HepG2 (cell line): ENCODE measurements around the gene NOP9. TPM values are rescaled to one million over a fixed set of nuclear protein-coding genes. Genes with fewer than 3 reads are reported as not detected.
A peak's percentile ranks its signal among the peaks of the same experiment; 100 is the strongest.

Experiments
- BORCS8-MEF2B ChIP-seq: sonication (generic); formaldehyde crosslinking; IDR thresholded peaks from 2 replicates; pipeline ENCODE4 v1.8.0; 2022; ENCODE audit warnings: mild to moderate bottlenecking, missing genetic modification reagents
- CENPT ChIP-seq: sonication (generic); formaldehyde crosslinking; IDR thresholded peaks from 2 replicates; pipeline ENCODE4 v1.8.0; 2022; ENCODE audit warnings: low read depth, mild to moderate bottlenecking, moderate library complexity, missing genetic modification reagents
- ERF ChIP-seq: IDR thresholded peaks from 2 replicates; pipeline ENCODE4 v1.6.1; 2018; ENCODE audit warnings: missing biosample characterization, missing genetic modification reagents
- FOXO1 ChIP-seq: sonication (generic); formaldehyde crosslinking; IDR thresholded peaks from 2 replicates; pipeline ENCODE4 v1.4.0; 2020; ENCODE audit warnings: missing genetic modification reagents
- GATAD2A ChIP-seq: IDR thresholded peaks from 2 replicates; pipeline ENCODE4 v1.6.1; 2016
- HDAC2 ChIP-seq: sonication (generic); formaldehyde crosslinking; IDR thresholded peaks from 2 replicates; pipeline ENCODE4 v1.4.0; 2020; ENCODE audit warnings: missing genetic modification reagents
- HIVEP1 ChIP-seq: sonication (generic); formaldehyde crosslinking; IDR thresholded peaks from 2 replicates; pipeline ENCODE4 v1.4.0; 2020; ENCODE audit warnings: mild to moderate bottlenecking, missing genetic modification reagents
- HMG20B ChIP-seq: conservative IDR thresholded peaks from 2 replicates; pipeline ENCODE4 v1.6.1; 2016; ENCODE audit warnings: missing genetic modification reagents, missing compliant biosample characterization
- IRF2 ChIP-seq: IDR thresholded peaks from 2 replicates; pipeline ENCODE4 v1.6.1; 2018; ENCODE audit warnings: missing genetic modification reagents, missing compliant biosample characterization
- MIER2 ChIP-seq: IDR thresholded peaks from 2 replicates; pipeline ENCODE4 v1.6.1; 2016; ENCODE audit warnings: missing biosample characterization, missing genetic modification reagents
- RFX5 ChIP-seq: IDR thresholded peaks from 2 replicates; pipeline ENCODE4 v1.6.1; 2011; ENCODE audit warnings: low read depth, low read length, improper control_type of control experiment
- SALL1 ChIP-seq: sonication (generic); formaldehyde crosslinking; IDR thresholded peaks from 2 replicates; pipeline ENCODE4 v1.8.0; 2022; ENCODE audit warnings: mild to moderate bottlenecking, missing genetic modification reagents
- SKI ChIP-seq: fragments of 450-650 bp; IDR thresholded peaks from one replicate; pipeline ENCODE4 v1.6.1; 2018; ENCODE audit warnings: mild to moderate bottlenecking; ENCODE audit not compliant: partially characterized antibody
- SOX6 ChIP-seq, 2 experiments: fragments of 450-650 bp in 1 of 2; sonication (generic) in 1 of 2; formaldehyde crosslinking in 1 of 2; IDR thresholded peaks; 2 replicates each; pipeline versions ENCODE4 v1.4.0 to v1.6.1; 2017 to 2020; ENCODE audit warnings: antibody characterized with exemption in 1 of 2, mild to moderate bottlenecking in 1 of 2, missing genetic modification reagents in 1 of 2
- ZBTB38 ChIP-seq: sonication (generic); formaldehyde crosslinking; IDR thresholded peaks from 2 replicates; pipeline ENCODE4 v1.5.1; 2020; ENCODE audit warnings: mild to moderate bottlenecking, missing genetic modification reagents
- ZBTB8A ChIP-seq: sonication (generic); formaldehyde crosslinking; IDR thresholded peaks from 2 replicates; pipeline ENCODE4 v1.4.0; 2020; ENCODE audit warnings: mild to moderate bottlenecking, low read depth, missing genetic modification reagents, borderline replicate concordance
- ZNF12 ChIP-seq: sonication (generic); formaldehyde crosslinking; IDR thresholded peaks from 2 replicates; pipeline ENCODE4 v1.5.0; 2020; ENCODE audit warnings: missing genetic modification reagents
- ZNF207 ChIP-seq: fragments of 450-650 bp; IDR thresholded peaks from 2 replicates; pipeline ENCODE4 v1.6.1; 2016; ENCODE audit warnings: antibody characterized with exemption, borderline replicate concordance
- ZNF652 ChIP-seq: IDR thresholded peaks from 2 replicates; pipeline ENCODE4 v1.6.1; 2016; ENCODE audit warnings: low read depth, borderline replicate concordance
- ZNF670 ChIP-seq: sonication (generic); formaldehyde crosslinking; IDR thresholded peaks from 2 replicates; pipeline ENCODE4 v1.8.0; 2022; ENCODE audit warnings: mild to moderate bottlenecking, missing genetic modification reagents, borderline replicate concordance
- polyA plus RNA-seq, 8 experiments: library from polyadenylated mRNA; depleted of rRNA in 3 of 8; stranded (reverse) in 7 of 8; unstranded in 1 of 8; fragments of >200 nt; fragmentation: Illumina TruSeq in 4 of 8; extraction: Trizol in 4 of 8; gene quantifications; 2 replicates each; pipeline versions ENCODE4 v1.2.1 to v1.2.3, GENCODE V29; 2011 to 2016; ENCODE audit warnings: low read depth in 4 of 8, missing spikeins in 1 of 8, mixed read lengths in 1 of 8; ENCODE audit not compliant: insufficient read depth in 1 of 8
- total RNA-seq, 5 experiments: library from RNA; depleted of rRNA; stranded (reverse); fragments of >200 nt; fragmentation: Illumina TruSeq; extraction: Trizol; gene quantifications; 2 replicates each; pipeline ENCODE4 v1.2.3, GENCODE V29; 2016; ENCODE audit warnings: low read depth in 1 of 5
- TF ChIP-seq, protein P1 (sequence below): sonication (generic); formaldehyde crosslinking; IDR thresholded peaks from 2 replicates; pipeline ENCODE4 v1.5.0; 2020; ENCODE audit warnings: missing genetic modification reagents, mild to moderate bottlenecking, borderline replicate concordance
- TF ChIP-seq, protein P2 (sequence below): sonication (generic); formaldehyde crosslinking; IDR thresholded peaks from 2 replicates; pipeline ENCODE4 v1.5.0; 2020; ENCODE audit warnings: mild to moderate bottlenecking, missing genetic modification reagents
- TF ChIP-seq, protein P3 (sequence below): sonication (generic); formaldehyde crosslinking; IDR thresholded peaks from 2 replicates; pipeline ENCODE4 v1.8.1; 2023; ENCODE audit warnings: mild to moderate bottlenecking, missing genetic modification reagents, borderline replicate concordance
- TF ChIP-seq, protein P4 (sequence below): sonication (generic); formaldehyde crosslinking; IDR thresholded peaks from 2 replicates; pipeline ENCODE4 v1.5.0; 2020; ENCODE audit warnings: mild to moderate bottlenecking, missing genetic modification reagents

The NOP9 gene
- total and polyA plus RNA-seq, 2 of the 13 experiments (the other 11 are each of a cell fraction or from before 2014, with no cell fraction given) = 24.5 to 61.6 TPM

DNA sequence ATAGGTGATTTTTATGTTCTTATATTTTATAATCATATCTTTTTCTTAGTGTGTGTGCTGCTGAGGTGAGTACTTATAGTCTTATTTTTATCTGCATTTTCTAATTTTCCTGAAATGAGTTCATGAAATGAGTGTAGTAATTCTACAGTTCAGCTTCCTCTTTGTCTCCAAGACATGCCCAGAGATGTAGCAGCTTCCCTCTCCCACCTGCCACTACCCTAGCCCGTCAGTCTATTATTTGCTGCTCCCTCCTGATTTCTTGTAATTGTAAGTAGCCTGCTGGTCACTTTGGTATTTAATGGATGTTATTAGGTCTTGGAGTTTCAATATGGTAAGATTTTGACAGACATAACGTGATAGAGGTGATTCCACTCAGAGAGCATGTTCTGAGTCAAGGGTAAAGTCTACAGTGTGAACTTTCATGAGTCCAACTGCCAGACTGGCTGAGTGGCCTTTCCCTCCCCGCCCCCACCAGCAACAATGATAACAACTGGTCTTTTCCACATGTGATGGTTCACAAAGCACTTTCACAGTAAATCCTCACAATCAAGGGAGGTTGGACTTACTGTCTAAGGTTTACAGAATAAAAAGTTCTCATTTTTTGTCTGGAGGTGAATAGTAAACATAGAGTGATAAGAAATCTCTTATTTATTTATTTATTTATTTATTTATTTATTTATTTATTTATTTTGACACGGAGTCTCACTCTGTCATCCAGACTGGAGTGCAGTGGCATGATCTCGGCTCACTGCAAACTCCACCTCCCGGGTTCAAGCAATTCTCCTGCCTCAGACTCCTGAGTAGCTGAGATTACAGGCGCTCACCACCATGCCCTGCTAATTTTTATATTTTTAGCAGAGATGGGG, 44.4 kb downstream of the NOP9 start (continued):
- TF ChIP-seq SALL1 (CRISPR knock-in tag) (peak; percentile 56; the same call in 1 of the 2 replicates), MIER2 (CRISPR knock-in tag) (no peak), BORCS8-MEF2B (CRISPR knock-in tag) (no peak), ZNF12 (no peak), IRF2 (CRISPR knock-in tag) (peak; percentile 57; the same call in 1 of the 2 replicates), HIVEP1 (CRISPR knock-in tag) (no peak), ERF (CRISPR knock-in tag) (peak; percentile 66; the same call in 1 of the 2 replicates), SKI (peak; percentile 81), FOXO1 (CRISPR knock-in tag) (peak; percentile 34; the same call in 1 of the 2 replicates), ZBTB8A (CRISPR knock-in tag) (no peak), ZNF652 (CRISPR knock-in tag) (no peak), SOX6 (IDR thresholded peaks at IDR 0.05) (no peak), SOX6 (CRISPR knock-in tag; IDR thresholded peaks at IDR 0.05) (peak; percentile 45; the same call in 1 of the 2 replicates), ZNF670 (0 out of 2 replicates have a peak, but pooled peaks have one; percentile 50), HMG20B (CRISPR knock-in tag) (no peak), ZBTB38 (no peak), RFX5 (no peak), CENPT (CRISPR knock-in tag) (no peak), HDAC2 (CRISPR knock-in tag) (peak; percentile 32; the same call in 1 of the 2 replicates), ZNF207 (no peak), GATAD2A (peak; percentile 47)
- TF ChIP-seq, protein P1, sequence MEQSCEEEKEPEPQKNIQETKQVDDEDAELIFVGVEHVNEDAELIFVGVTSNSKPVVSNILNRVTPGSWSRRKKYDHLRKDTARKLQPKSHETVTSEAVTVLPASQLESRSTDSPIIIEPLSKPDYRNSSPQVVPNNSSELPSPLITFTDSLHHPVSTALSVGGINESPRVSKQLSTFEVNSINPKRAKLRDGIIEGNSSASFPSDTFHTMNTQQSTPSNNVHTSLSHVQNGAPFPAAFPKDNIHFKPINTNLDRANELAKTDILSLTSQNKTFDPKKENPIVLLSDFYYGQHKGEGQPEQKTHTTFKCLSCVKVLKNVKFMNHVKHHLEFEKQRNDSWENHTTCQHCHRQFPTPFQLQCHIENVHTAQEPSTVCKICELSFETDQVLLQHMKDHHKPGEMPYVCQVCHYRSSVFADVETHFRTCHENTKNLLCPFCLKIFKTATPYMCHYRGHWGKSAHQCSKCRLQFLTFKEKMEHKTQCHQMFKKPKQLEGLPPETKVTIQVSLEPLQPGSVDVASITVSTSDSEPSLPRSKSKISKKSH (CRISPR knock-in tag) = no peak
- TF ChIP-seq, protein P2, sequence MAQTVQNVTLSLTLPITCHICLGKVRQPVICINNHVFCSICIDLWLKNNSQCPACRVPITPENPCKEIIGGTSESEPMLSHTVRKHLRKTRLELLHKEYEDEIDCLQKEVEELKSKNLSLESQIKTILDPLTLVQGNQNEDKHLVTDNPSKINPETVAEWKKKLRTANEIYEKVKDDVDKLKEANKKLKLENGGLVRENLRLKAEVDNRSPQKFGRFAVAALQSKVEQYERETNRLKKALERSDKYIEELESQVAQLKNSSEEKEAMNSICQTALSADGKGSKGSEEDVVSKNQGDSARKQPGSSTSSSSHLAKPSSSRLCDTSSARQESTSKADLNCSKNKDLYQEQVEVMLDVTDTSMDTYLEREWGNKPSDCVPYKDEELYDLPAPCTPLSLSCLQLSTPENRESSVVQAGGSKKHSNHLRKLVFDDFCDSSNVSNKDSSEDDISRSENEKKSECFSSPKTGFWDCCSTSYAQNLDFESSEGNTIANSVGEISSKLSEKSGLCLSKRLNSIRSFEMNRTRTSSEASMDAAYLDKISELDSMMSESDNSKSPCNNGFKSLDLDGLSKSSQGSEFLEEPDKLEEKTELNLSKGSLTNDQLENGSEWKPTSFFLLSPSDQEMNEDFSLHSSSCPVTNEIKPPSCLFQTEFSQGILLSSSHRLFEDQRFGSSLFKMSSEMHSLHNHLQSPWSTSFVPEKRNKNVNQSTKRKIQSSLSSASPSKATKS = no peak
- TF ChIP-seq, protein P3, sequence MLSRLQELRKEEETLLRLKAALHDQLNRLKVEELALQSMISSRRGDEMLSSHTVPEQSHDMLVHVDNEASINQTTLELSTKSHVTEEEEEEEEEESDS (CRISPR knock-in tag) = peak; percentile 58; the same call in 1 of the 2 replicates
- TF ChIP-seq, protein P4, sequence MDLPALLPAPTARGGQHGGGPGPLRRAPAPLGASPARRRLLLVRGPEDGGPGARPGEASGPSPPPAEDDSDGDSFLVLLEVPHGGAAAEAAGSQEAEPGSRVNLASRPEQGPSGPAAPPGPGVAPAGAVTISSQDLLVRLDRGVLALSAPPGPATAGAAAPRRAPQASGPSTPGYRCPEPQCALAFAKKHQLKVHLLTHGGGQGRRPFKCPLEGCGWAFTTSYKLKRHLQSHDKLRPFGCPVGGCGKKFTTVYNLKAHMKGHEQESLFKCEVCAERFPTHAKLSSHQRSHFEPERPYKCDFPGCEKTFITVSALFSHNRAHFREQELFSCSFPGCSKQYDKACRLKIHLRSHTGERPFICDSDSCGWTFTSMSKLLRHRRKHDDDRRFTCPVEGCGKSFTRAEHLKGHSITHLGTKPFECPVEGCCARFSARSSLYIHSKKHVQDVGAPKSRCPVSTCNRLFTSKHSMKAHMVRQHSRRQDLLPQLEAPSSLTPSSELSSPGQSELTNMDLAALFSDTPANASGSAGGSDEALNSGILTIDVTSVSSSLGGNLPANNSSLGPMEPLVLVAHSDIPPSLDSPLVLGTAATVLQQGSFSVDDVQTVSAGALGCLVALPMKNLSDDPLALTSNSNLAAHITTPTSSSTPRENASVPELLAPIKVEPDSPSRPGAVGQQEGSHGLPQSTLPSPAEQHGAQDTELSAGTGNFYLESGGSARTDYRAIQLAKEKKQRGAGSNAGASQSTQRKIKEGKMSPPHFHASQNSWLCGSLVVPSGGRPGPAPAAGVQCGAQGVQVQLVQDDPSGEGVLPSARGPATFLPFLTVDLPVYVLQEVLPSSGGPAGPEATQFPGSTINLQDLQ (CRISPR knock-in tag) = no peak
